GM12801 (cell line): Measurements from ENCODE around the gene RNF220.

Experiments used
- CTCF ChIP-seq: IDR thresholded peaks from one replicate; pipeline ENCODE4 v1.5.1; 2011; ENCODE audit warnings: control low read depth; ENCODE audit not compliant: insufficient read length; ENCODE audit errors: extremely low read depth

RNF220 gene

GRCh38 chr1:44503625-44504024 lies 98.6 kb downstream of the RNF220 start:
- no peak for TF ChIP-seq CTCF

DNA sequence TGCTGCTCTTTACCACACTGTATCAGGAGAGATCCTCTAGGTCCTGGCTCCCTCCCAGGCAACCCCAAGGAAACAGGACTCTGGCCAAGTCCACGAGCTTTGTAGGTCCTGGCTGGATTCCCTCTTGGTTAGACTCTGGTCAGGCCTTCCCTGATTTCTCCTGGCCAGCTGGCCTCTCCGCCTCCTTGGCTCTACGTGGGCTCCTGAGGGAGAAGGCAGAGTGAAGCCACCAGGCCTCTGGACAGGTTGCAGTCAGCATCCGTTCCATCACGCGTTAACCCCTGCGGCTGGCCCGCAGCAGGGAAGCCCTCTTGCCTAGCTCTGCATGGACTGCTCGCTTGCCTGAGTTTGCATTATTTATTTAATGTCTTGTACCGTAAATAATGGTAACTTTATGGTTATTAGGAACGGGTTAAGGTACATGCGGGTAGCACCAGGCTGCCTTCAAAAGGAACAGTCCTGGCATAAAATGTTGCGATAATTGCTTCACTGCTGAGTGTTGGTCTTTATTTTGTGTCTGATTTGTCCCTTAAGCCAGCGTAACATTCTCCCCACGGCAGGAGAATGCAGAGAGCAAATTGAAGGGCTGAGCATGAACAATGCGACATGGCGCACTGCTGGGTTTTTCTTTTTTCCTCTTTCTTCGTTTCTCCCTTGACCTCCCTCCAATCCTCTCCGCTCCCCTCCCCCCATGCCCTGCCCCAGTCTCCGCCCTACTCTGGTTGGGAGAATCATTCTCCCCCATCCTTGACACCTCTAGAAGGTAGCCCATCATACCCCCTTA lies 100.3 kb downstream of the RNF220 start:
- no peak for TF ChIP-seq CTCF

DNA sequence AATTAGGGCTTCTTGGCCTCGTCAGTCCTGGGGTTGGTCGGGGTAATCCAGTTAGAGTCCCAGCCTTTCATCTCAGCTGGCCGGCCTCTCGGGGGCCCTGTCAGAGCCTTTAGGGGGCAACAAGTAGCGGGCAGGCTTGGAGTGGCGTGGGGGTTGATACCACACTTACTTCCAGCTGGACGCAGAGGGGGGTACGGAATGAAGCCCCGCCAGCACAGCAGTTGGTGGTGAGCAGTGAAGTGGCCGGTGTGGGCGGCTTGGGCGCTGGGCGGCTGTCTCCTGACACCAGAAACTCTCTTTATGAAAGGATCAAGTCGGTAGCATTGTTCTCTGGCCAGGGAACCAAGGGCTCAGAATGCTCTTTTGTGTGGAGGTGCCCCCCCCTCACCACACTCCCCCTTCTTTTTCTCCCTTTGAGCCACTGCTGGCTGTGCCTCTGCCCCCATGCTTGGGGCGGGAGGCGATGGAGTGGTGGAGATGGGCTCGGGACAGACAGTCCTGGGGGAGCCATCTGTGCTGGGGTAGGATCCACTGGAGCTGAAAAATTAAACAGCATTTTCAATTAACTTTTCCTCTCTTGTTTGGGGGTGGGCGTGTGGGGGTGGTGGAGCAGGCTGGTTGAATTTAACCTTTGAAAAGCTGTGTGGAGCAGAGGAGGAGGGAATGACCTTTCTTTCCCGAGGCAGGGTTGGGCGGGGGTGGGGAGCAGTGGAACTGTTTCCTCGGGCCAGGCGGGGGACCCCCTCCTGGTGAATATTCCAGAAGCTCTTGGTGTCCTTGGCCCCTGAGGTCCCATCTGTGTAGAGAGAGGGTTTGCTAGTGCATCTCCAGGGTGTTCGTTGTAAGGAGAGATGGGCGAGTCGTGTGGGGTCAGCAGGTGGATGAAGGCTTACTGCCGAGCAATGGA lies 102.7 kb downstream of the RNF220 start:
- no peak for TF ChIP-seq CTCF

DNA sequence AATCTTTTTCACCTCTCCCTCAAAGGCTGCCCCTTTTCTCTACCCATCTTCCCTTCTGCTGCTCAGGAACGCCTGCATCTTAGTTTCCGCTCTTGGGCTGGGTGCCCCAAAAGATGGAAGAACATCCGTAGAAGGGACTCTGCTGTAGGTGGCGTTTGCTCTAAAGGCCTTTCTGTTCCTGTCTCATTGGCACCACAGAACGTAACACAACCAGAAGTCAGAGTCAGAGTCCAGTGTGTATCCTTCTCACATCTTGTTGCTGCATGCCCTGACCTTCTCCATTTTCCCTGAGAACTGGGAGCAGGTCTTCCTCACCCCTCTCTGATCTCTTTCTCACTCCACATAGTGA lies 103.3 kb downstream of the RNF220 start:
- no peak for TF ChIP-seq CTCF

- no peak for TF ChIP-seq CTCF
Observed at GRCh38 chr1:44511363-44511762, 106.3 kb downstream of the RNF220 start.

GRCh38 chr1:44511769-44512168 lies 106.7 kb downstream of the RNF220 start:
- TF ChIP-seq CTCF: no peak

- no peak for TF ChIP-seq CTCF
Observed at GRCh38 chr1:44512313-44512885, 107.3 kb downstream of the RNF220 start.
